Right lung (tissue), 10 donors: ENCODE results near the gene TPP1. TPM values are rescaled to one million over a fixed set of nuclear protein-coding genes. Genes with fewer than 3 reads are reported as not detected.
A peak's percentile ranks its signal among the peaks of the same experiment; 100 is the strongest.

Experiments used
- DNase-seq, 2 donors: peaks; one replicate each; pipeline ENCODE4 v3.0.0-alpha.2; 2013
- long read RNA-seq, 8 donors: transcript quantifications; one replicate each; lab custom pipeline, GENCODE V29; 2026
- polyA plus RNA-seq, 5 donors: library from polyadenylated mRNA; unstranded; fragments of 120-200 nt; gene quantifications; one replicate each; pipeline versions ENCODE4 v1.2.1 to v1.2.3, GENCODE V29; 2013; ENCODE audit warnings: inconsistent platforms in 1 of 5, low replicate concordance in 1 of 5; ENCODE audit not compliant: insufficient read length in 5 of 5, insufficient read depth in 1 of 5

TPP1 gene
- polyA plus RNA-seq, result 10 to 100 TPM; 57.7 to 75.5 (median 72.4) TPM
- long read RNA-seq, donor 1, transcript TPP1-201 (13 exons, 3,560 nt), result major isoform, 10 of 25 reads
- long read RNA-seq, donor 1, partial matches to known transcripts, result 7 of 25 reads
- long read RNA-seq, donor 1, other reads (novel, unspliced or antisense), result 0 of 25 reads
- long read RNA-seq, donor 2, transcript TPP1-201 (13 exons, 3,560 nt), result major isoform, 8 of 9 reads
- long read RNA-seq, donor 2, partial matches to known transcripts, result 0 of 9 reads
- long read RNA-seq, donor 2, other reads (novel, unspliced or antisense), result 0 of 9 reads
- long read RNA-seq, donor 3, transcript TPP1-201 (13 exons, 3,560 nt), result major isoform, 10 of 13 reads
- long read RNA-seq, donor 3, partial matches to known transcripts, result 0 of 13 reads
- long read RNA-seq, donor 3, other reads (novel, unspliced or antisense), result 0 of 13 reads
- long read RNA-seq, donor 4, transcript TPP1-201 (13 exons, 3,560 nt), result major isoform, 5 of 11 reads
- long read RNA-seq, donor 4, partial matches to known transcripts, result 0 of 11 reads
- long read RNA-seq, donor 4, other reads (novel, unspliced or antisense), result 0 of 11 reads
- long read RNA-seq, donor 5, transcript TPP1-201 (13 exons, 3,560 nt), result major isoform, 10 of 22 reads
- long read RNA-seq, donor 5, partial matches to known transcripts, result 0 of 22 reads
- long read RNA-seq, donor 5, other reads (novel, unspliced or antisense), result 0 of 22 reads
- long read RNA-seq, donor 6, transcript TPP1-201 (13 exons, 3,560 nt), result major isoform, 11 of 33 reads
- long read RNA-seq, donor 6, partial matches to known transcripts, result 16 of 33 reads
- long read RNA-seq, donor 6, other reads (novel, unspliced or antisense), result 0 of 33 reads
- long read RNA-seq, donor 7, transcript TPP1-201 (13 exons, 3,560 nt), result major isoform, 11 of 16 reads
- long read RNA-seq, donor 7, partial matches to known transcripts, result 0 of 16 reads
- long read RNA-seq, donor 7, other reads (novel, unspliced or antisense), result 0 of 16 reads
- long read RNA-seq, donor 8, partial matches to known transcripts, result 0 of 3 reads
- long read RNA-seq, donor 8, other reads (novel, unspliced or antisense), result 0 of 3 reads

DNA sequence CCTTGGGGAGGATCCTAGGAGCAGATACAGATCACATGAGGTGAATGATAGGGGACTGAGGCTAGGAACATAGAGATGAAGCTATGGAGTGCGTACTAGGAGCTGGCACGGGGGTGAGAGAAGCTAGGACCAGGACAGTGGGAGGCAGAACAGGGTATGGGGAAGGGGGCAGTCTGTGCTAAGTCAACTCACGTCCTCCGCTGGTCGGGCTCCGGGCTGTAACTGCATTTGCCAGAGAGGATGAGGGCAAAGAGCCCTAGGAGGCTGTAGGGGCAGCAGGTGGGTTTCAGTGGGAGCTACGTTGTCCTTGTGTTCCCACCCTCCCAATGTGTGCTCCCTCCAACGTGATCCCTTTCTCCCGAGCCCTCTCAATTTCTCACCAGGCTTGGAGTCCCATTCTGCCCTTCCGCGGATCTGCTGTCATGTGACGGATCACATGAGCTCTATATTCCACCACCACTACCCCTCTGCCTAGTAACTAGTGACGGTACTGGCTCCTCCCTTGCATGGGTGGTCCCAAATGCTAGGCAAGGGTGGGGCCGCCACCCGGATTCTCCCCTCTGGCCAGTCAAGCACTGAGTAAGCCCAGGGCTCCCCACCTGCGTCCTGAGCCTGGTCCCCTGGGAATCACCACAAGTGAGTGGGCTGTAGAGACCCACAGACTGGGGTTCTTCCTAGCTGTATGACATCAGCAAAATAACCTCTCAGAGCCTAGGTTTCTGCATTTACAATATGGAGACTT lies at the start of gene TPP1:
Gene TPP1, minus strand, starts transcription at position 419 of the 742 bp plus-strand sequence. Its CDS starts 22 bp downstream, at position 397.
- peak; percentile 90 to 94 for DNase-seq

GRCh38 chr11:6667733-6668374 lies 48.6 kb upstream of the TPP1 start:
- DNase-seq, result no peak

GRCh38 chr11:6666302-6667183 lies 47.3 kb upstream of the TPP1 start:
- DNase-seq, result no peak

DNA sequence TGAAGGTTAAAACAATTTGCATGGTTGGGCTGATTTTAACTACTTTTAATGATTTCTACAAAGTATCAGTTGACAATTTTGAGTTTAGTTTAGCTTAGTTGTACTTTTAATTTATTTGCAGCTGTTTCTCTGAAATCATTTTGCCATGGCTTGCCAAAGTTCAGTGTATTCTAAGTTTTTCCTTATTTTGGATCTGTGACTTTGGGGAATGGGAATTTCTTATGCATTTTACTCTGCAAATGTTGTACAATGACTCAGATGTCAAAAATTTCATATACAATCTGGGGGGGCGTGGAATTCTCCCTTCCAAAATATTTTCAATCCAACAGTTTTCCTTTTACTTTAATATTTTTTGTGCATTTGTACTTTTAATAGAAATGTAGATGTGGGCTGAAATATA lies 45.3 kb upstream of the TPP1 start:
- DNase-seq, result no peak

DNA sequence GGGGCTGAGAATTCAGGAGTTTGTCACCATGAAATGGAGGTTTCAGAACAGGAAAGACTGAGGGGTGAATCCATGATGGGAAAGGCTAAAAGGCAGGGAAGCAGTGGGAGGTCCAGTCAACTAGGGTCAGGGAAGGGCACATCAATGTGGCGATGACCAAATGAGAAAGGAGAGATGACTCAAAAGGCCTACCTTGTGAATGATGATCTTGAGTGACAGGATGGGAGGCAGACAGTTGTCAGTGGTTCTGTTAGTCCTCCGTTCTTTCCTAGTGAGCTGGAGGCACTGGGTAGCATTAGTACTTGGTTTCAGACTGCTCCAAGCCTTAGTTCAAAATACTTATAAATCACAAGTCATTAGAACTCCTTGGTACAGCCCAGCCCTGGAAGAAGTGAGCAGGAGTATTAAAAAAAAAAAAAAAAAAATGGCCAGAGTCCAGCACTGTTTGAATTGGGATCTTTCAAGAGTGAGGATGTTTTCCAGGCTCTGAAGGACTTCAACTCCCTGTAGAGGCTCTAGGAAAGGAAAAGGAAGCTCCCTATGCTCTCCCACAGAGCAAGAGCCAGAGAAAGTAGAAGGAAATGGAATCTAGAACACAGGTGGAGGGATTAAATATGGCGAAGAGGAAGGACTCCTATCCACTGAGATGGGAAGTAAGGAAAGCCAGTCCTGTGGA lies 44.7 kb upstream of the TPP1 start:
- no peak for DNase-seq

GRCh38 chr11:6660712-6661111 lies 41.5 kb upstream of the TPP1 start:
- DNase-seq, result no peak

GRCh38 chr11:6658647-6659046 lies 39.4 kb upstream of the TPP1 start:
- no peak for DNase-seq

GRCh38 chr11:6657346-6657745 lies 38.1 kb upstream of the TPP1 start:
- no peak for DNase-seq

GRCh38 chr11:6656936-6657335 lies 37.7 kb upstream of the TPP1 start:
- DNase-seq, result no peak

GRCh38 chr11:6656584-6656915 lies 37.3 kb upstream of the TPP1 start:
- DNase-seq, result no peak

DNA sequence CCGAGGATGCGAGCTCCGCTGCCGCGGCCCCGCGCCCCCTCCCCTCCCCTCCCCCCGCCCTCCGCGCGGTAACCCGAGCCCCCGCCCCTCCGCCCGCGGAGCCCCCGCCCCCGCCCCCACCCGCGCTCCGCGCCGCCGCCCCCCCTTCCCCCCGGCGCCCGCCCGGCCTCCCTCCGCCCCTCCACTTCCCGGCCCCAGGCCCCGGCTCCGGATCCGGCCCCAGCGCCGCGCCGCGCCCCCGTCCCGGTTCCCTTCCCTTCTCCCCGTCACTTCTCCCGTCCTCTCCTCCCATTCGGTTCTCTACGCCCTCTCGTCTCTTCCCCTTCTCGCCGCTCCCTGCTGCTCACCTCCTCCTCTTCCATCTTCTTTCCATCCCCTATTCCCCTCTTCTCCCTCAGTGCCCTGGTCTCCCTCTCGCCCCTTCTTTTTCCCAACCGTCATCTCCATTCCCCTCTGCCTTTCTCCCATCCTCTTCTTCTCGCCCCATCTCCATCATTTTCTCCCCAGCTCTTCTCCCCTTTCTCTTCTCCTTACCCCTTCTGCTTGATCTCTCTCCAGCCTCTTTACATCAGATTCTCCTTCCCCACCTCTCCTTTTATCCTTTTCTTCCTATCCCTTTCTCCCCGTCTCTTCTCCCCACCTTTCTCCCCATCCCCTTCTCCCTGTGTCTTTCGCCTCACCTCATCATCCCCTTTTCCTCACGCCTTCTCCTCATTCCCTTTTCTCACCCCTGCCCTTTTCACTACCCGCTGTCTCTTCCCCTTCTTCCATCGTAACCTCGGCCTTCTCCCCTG lies 36.8 kb upstream of the TPP1 start, which contains the start of gene DCHS1:
Gene DCHS1, minus strand, starts transcription at position 20 of the 794 bp plus-strand sequence. CDS start 14,196 bp downstream, outside the sequence.
- peak; percentile 42 to 49 for DNase-seq

DNA sequence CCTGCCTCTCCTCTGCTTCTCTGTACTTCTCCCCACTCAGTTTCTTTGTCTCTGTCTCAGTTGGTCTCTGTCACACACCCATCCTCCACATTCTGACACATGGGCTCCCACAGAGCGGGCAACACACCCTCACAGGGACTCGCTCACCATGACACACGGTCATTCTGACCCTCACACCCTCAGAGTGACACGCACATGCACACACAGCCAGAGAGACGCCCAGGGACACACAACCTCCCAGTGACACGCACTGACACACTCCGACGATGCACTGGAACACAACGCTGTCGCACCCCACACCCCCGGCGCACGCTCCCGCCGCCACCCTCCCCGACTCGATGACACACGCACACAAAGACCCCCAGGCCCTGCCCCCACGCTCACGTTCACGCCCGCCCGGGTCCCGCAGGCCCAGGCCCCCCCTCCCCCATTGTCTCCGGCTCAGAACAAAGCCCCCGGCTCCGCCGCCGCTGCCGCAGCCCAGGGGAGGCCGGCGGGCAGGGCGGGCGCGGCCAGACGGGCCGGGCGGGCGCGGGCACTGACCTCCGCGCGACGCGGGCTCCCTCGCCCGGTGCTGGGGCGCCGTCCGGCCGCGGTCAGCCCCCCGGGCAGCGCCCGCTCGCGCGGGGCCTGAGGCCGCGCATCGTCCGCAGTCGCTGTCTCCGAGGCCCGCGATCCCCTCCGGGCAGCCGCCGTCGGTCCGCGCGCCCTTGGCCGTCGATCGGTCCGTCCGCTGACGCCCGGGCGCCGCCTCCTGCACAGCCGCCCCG lies 36.0 kb upstream of the TPP1 start:
- peak; percentile 41 to 51 for DNase-seq

- no peak for DNase-seq
These were observed 35.2 kb upstream of the TPP1 start for GRCh38 chr11:6654281-6655019.

DNA sequence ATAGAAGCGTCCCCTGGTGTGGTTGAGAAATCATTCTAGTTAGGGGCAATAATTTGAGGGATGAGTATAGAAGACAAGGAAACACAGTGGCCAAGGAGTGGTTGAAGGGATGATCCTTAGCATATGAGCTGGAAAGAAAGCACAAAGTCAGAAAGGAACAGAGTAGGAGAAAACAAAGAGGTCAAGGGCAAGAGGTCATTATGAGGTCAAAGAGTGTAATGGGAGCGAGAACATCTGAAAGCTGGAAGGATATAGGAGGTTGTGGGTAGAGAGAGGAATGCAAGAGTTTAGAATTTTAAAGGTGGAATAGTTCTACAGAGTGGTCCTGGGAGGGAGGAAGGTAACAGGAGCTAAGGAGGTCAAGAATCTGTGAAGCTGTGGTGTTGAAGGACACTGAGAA lies 34.4 kb upstream of the TPP1 start:
- no peak for DNase-seq

- no peak for DNase-seq
These were observed 33.9 kb upstream of the TPP1 start for GRCh38 chr11:6653097-6653496.

DNA sequence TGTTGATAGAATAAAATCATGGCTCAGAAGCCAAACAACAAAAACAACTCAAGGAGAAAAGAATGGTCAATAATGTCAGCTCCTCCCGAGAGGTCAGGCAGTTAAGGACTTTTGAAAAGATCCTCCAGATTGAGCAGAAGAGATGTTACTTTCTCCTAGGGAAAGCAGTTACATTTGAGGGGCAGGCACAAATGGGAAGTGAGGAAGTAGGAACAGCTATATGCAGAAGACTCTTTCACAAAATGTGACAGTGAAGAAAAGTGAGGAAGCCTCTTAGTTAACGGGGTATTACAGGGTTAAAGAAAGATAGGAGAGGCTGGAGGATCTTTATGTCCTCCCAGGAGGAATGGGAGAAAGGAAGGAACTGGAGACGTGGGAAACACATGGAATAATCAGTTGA lies 33.0 kb upstream of the TPP1 start:
- no peak for DNase-seq

- no peak for DNase-seq
These were observed 31.8 kb upstream of the TPP1 start for GRCh38 chr11:6650980-6651379.
